GM19240 (cell line): ENCODE results near the gene TSR3.

ENCODE experiments used
- DNase-seq: peaks from one replicate; pipeline ENCODE4 v3.0.0; 2011; ENCODE audit warnings: low spot score; ENCODE audit not compliant: insufficient read length

TSR3 gene

GRCh38 chr16:1354815-1355540, 3.3 kb upstream of the TSR3 start:
- DNase-seq: no peak

GRCh38 chr16:1351215-1351581, 480 bp downstream of the TSR3 start:
- DNase-seq: no peak

DNA sequence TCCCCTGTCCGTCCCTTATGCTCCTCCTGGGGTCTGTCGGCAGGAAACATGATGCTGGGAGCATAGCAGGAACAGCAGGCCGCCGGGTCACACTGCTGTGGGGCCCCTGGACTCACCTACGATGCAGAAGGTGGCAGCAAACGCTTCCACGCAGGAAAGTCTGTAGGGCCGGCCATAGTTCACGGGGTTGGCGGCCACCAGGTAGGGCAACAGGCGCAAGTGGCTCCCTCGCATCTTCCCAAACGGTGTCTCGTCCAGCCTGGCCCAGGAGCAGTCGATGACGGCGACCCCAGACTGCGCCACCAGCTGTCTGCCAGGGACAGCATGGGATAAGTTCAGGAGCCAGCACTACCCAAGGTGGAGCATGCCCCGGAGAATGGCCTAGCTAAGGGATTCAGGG, 987 bp downstream of the TSR3 start:
- DNase-seq: no peak

- no peak for DNase-seq
Measured at GRCh38 chr16:1349951-1350350, 1.7 kb downstream of the TSR3 start.

- no peak for DNase-seq
Measured at GRCh38 chr16:1349351-1349750, 2.3 kb downstream of the TSR3 start.

GRCh38 chr16:1348926-1349325, 2.8 kb downstream of the TSR3 start:
- no peak for DNase-seq

- DNase-seq: no peak
Measured at GRCh38 chr16:1348441-1348840, 3.2 kb downstream of the TSR3 start.

DNA sequence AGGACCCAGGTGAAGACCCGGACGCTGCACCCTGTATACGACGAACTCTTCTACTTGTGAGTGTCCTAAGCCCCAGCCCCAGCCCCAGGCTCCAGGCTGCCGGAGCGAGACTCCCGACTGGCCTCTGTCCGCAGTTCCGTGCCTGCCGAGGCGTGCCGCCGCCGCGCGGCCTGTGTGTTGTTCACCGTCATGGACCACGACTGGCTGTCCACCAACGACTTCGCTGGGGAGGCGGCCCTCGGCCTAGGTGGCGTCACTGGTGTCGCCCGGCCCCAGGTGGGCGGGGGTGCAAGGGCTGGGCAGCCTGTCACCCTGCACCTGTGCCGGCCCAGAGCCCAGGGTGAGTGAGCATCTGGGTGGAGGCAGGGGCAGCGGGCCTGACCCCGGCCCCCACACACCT, 3.7 kb downstream of the TSR3 start:
- DNase-seq: no peak

DNA sequence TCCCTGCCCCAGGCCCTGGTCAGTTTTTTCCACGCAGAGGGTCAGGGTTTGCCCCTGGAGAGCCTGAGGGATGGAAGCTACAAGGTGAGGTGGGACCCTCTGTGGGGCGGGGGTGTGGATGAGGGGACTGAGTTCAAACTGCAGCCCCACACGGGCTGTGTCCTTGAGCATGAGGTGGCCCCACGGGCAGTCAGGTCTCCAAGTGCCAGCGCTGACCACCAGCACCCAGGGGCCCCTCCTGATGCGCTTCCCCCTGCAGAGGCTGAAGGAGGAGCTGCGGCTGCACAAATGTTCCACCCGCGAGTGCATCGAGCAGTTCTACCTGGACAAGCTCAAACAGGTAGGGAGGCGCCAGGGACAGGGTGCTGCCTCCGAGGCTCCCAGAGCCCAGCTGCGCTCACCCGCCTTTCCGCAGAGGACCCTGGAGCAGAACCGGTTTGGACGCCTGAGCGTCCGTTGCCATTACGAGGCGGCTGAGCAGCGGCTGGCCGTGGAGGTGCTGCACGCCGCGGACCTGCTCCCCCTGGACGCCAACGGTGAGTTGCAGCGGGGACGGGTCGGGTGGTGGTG, 4.3 kb downstream of the TSR3 start:
- no peak for DNase-seq

GRCh38 chr16:1346422-1347285, 5.0 kb downstream of the TSR3 start:
- no peak for DNase-seq

GRCh38 chr16:1345651-1346421, 5.8 kb downstream of the TSR3 start:
- DNase-seq: no peak

GRCh38 chr16:1345087-1345486, 6.6 kb downstream of the TSR3 start:
- DNase-seq: no peak

DNA sequence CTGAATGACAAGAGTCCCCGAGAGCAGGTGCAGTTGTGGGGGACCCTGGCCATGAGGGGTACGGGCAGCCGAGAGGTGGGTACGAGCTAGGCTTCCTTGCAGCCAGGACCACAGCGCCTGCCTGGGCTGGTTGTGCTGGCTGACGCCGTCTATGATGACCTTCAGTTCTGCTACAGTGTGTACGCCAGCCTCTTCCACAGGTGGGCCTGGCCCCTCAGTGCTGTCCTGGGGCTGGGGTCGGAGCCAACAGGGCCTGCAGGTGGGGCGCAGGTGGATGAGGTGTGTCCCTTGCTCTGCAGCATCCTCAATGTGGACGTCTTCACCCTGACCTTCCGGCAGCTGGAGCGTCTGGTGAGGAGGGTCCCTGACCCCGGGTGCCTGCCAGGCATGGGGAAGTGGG, 7.2 kb downstream of the TSR3 start:
- no peak for DNase-seq

DNA sequence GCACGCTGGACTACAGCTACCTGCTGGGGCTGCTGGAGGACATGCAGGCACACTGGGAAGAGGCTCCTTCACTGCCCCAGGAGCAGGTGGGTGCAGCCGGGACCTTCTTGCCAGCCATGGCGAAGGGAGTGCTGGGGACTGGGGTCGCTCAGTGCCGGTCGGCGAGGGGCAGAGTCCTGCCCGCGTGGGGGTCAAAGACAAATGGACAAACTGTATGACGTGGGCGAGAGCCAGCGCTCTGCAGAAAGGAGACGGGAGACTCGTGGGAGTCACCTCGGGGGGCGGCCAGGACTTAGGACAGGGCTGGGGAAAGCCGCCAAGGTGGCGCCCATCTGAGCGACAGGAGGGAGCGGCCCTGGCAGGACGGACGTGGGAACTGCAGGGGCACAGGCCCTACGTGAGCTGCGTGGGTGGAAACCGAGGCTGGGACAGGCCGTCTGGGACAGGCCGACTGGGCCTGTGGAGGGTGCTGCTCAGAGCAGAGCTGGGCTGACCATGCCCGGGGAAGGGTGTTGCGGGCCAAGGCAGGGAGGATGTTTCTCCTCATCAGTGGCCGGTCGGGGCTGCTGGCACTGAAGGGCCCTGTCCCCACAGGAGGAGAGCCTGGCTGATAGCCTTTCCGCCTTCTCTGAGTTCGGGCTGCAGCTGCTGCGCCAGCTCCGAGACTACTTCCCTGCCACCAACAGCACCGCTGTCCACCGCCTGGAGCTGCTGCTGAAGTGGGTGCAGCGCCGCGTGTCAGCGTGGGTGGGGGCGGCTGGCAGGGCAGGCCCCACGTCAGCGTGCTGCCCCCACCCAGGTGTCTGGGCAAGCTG, 8.0 kb downstream of the TSR3 start:
- DNase-seq: no peak

DNA sequence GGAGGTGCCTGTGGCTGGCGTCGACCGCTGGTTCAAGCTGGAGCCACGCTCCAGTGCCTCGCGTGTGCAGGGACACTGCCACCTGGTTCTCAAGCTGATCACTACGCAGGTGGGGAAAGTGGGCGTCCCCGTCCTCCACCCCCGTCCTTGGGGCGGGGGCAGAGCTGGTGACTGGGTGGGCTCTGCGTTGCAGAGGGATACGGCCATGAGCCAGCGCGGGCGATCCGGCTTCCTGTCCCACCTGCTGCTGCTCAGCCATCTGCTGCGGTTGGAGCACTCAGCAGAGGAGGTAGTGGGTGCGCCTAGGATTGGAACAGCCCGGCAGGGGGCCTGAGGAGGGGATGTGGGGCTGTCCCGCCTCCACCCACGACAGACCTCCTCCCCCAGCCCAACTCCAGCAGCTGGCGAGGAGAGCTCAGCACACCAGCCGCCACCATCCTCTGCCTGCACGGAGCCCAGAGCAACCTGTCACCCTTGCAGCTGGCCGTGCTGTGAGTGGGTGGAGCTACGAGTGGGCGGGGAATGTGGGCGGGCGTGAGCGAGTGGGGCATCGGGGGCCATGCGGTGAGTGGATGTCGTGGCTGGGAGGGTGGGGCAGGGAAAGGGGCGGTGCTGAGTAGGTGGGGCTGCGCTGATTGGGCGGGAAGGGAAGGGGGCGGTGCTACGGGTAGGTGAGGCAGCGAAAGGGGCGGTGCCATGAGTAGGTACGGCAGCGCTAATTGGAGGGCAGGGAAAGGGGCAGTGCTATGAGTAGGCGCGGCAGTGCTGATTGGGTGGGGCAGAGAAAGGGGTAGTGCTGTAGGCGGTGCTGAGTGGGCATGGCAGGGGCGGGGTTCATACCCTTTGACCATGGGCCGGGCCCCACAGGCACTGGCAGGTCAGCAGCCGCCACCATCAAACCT, 8.9 kb downstream of the TSR3 start:
- DNase-seq: peak; percentile 100

- no peak for DNase-seq
Measured at GRCh38 chr16:1341495-1342420, 9.9 kb downstream of the TSR3 start.

- no peak for DNase-seq
Measured at GRCh38 chr16:1340730-1341494, 10.8 kb downstream of the TSR3 start.
